Left ventricle myocardium superior (tissue), 1 donor: ENCODE results near the gene FOXL3. TPM values are rescaled to one million over a fixed set of nuclear protein-coding genes. Genes with fewer than 3 reads are reported as not detected.
"Not testable (repeated sequence)": the region's sequence is repeated elsewhere in the genome, so short reads cannot be mapped to it uniquely, and the experiment has no call there.

Experiments
- ATAC-seq: fragments of 200-7000 bp; cut with Tn5 transposase; one replicate; pipeline ENCODE4 v1.9.1; 2020; ENCODE audit warnings: mild to moderate bottlenecking, moderate library complexity
- DNase-seq: peaks from one replicate; pipeline ENCODE4 v3.0.0-alpha.2; 2020
- intact Hi-C: fragments of 100-400 bp; cut with micrococcal nuclease; formaldehyde crosslinking; loops from one replicate; pipeline ENCODE4 v1.11.0; 2022
- total RNA-seq: library from RNA; stranded (reverse); fragmentation: NEBNext Ultra II Directional; extraction: Animal tissue kit (Norgen Biotek cat#: 25700); gene quantifications from one replicate; pipeline ENCODE4 v1.2.1, GENCODE V29; 2021
- donor health status: DM: no; HTN: yes; CAD: no; lungs with severe emphysema.

FOXL3 gene
- total RNA-seq, 1 donor from 2014 or later = not detected

DNA sequence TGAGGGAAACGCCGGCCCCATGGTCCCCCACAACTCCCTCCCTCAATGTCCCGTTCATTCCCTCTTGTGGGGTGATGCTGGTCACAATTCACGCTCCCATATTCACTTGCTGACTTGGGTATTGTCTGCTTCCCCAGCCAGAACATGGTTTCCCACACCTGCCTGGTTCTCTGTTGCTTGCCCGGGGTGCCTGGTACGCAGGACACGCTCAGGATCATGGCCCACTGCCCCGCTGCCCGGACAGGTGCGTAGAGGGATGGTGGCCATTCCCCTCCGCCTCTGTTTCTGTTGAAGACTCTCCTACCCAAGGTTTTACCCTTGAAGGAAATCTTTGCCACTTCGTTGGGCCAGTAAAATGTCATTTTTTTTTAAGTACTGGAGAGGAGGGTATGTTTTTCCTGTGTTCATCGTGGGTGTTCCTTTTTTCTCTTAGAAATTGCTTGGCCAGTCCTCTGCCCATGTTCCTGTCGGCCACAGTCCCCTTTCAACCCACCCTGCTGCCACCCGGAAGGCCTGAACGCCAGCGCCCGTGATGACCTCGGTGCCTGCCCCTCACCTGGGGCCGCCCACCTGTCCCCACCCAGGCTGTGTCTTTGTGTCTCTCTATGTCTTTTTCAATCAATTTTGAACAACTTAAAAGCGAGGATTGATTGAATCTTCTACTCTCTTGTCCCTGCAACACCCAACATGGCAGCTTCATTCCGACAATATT lies 38.2 kb downstream of the FOXL3 start:
- intact Hi-C loops = loop anchor here (10.0 kb wide), 1 partner anchor 447 kb away; no protein-coding TSS in a partner anchor
- ATAC-seq (no peak), DNase-seq (no peak)

DNA sequence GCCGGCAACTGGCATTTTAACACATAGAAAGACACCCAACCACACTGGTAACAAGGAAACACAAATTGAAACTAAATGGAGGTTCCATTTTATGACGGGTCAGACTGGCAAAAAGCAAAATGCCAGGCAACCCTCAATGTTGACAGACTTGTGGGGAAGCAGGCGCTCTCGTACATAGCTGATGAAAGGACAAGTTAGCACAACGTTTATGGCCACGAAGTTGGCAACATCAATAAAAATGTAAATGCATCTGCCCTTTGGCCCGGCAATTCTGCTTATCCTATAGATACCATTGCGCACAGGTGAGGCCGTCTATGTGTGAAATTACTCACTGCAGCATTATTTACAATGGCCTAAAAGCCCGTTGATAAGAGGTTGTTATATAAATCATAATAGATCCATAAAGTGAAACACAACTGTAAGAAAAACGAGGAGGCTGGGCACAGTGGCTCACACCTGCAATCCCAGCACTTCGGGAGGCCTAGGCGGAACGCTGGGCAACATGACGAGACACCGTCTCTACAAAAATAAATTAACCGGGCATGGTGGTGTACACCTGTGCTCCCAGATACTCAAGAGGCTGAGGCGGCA lies 39.8 kb downstream of the FOXL3 start:
- intact Hi-C loops = loop anchor here (10.0 kb wide), 1 partner anchor 445 kb away; no protein-coding TSS in a partner anchor
- DNase-seq (peak; percentile 14), ATAC-seq (no peak)

DNA sequence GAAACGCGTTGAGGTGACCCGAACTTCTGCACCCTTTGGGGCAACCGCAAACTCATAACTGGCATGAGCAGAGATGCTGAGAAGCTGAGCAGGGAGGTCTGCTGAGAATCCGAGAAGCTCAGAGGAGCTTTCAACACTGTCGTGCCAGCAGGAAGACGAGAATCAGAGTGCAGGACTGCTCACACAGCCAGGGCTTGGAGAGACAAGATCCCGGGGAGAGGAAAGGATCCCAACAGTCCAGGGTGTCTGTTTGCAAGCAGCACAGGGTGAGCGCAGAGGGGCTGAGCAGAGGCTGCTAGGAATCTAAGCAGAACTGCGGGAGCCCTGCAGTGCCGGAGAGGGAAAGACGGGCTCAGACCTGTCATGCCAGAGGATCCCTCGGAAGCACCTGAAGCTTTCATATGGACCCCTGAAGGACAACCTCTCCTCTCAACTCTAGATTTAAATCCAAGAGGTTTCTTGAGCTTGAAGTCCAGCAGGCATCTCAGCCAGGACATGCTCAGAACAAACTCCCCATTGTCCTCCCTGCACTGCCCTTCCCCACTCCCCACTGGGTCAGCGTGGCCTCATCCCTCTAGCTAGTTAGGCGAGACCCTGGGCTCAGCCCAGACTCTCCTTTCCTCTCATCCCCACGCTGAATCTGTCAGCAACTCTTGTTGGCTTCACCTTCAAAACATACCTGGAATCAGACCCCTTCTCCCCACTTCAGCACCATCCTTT lies 40.7 kb downstream of the FOXL3 start:
- ATAC-seq (no peak), DNase-seq (peak; percentile 15)
- intact Hi-C loops = no loop called here

DNA sequence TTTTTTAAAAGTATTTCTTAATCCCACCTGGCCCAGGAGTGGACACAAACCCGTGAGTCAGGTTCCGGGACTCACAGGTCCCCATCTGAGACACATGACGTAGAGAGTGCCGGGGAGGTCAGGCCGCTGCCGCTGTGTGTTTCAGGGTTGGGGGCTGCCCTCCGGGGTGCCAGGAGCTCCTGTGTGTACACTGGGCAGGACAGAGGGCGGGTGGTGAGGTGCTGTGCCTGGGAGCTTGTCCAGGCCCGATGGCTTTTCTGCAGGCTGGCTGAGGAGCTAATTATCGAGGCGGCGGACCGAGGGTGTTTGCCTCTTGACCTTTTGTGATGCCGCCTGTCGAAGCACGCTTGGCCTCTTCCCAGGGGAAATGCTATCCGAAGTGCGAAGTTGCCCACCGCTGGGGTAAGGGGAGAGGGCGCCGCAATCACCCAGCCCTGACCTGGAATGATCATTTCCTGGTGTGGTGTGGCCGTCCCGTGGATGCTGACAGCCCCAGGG lies 42.1 kb downstream of the FOXL3 start:
- DNase-seq (peak; percentile 34), ATAC-seq (no peak)
- intact Hi-C loops = no loop called here

DNA sequence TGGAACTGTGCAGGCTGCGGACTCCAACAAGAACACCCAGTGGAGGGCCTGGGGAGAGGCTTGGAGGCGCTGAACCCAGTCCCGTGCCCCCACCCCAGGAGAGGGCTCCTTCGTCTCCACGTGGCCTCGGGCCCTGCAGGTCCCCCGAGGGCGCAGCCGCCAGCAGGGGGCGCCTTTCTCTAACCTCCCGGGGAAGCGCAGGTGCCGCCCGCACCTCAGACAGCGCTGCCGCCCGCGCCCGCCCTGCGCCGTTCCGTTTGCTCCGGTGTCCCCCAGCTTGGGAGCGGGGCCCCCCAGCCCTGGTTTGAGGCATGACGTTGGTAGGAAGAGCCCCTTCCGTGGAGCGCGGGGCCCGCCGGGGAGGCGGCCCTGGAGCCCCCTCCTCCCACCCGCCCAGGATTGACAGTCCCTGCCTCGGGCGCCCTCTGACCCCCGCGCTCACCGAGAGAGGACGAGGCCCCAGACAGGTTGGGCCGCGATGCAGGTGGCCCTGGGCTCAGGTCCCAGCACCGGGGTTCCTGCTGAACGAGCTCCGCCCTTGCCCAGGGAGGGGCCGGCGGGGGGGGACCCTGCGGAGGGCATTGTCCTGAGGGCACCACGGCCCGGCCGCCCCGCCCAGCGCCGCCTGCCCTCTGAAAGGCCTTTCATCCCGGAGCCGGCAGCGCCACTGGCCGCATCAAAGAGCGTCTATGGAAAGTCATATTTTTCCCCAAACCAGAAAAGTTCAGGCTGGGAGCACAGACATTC lies 42.8 kb downstream of the FOXL3 start:
- ATAC-seq (peak; percentile 96), DNase-seq (peak; percentile 93)
- intact Hi-C loops = no loop called here

DNA sequence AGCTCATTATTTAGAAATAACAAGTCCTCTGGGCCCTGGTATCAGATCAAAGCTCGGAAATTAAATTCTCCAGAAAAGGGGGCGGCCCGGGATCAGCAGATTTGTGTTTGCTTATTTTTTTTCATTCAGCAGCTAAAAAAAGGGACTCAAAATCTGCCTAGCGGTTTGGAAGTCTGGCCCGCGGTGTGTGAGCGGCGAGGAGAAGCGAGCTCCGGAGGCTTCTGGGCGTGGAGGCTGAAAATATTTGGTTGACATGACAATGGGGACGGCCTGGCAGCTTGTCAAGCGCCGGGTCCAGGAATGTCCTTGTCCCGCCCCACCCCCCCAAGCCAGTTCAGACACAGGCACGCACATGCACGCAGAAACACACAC lies 43.4 kb downstream of the FOXL3 start:
- peak; percentile 91 for ATAC-seq
- DNase-seq = peak; percentile 90
- intact Hi-C loops = no loop called here

DNA sequence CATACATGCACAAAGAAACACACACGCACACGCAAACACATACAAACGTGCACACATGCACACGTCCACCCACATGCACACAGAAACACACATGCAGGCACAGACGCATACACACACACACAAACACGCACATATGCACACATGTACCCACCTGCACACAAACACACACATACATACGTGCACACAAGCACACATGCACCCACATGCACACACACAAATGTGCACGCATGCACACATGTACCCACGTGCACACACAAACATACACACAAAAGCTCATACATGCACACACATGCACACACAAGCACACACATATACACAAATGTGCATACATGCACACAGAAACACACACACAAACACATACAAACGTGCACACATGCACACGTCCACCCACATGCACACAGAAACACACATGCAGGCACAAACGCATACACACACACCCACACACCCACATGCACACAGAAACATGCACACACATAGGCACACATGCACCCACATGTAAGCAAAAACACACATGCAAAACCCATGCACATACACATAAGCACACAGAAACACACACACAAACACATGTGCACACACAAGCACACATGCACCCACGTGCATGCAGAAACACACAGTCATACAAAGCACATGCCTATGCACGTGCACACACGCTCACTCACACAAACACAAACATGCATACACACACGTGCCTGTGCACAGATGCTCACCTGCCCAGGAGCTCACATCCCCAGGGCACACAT lies 44.8 kb downstream of the FOXL3 start:
- intact Hi-C loops = no loop called here
- no peak for ATAC-seq
- DNase-seq = no peak

DNA sequence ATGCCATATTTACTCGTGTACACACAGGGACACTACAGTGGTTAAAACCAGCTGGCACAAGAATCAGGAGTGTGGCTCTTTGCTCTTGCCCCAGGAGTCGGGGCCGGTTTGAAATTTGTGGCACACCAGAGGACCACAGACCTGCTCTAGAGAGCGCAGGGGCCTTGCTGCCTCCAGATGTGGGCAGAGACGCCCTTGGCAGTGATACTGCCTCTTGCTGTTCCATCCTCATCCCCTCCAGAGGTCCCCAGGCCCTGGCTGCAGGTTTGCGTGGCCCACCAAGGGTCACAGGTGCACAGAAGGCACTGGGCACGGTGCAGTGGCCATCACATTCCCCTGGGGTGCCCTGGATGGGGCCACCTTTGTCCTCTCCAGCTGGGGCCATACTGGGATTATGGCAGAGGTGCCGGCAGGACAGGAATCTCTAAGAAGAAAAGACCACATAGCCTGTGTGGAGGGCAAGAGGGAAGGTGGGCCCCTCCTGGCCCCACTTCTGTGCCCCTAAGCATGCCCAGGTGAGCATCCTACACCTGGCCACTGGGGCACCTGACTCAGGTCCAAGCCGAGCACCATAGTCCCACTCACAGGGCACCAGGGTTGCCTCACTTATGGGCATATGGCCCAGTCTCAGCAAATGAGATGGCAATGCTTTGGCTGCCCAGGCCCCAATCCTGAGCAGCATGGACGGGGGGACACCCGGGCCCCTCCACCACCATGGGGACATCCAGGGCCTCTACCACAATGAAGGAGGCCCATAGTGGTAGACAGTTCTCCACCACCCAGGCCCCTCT lies 45.6 kb downstream of the FOXL3 start:
- intact Hi-C loops = no loop called here
- ATAC-seq (no peak), DNase-seq (peak; percentile 19)

DNA sequence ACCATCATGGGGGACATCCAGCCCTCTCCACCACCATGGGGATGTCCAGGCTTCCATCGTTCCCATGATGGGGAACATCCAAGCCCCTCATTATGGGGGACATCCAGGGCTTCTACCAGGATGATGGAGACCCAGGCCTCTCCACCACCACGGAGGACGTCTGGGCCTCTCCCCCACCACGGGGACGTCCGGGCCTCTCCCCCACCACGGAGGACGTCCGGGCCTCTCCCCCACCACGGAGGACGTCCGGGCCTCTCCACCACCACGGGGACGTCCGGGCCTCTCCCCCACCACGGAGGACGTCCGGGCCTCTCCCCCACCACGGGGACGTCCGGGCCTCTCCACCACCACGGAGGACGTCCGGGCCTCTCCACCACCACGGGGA lies 46.2 kb downstream of the FOXL3 start:
- DNase-seq, ATAC-seq, intact Hi-C loops: not testable (repeated sequence)

DNA sequence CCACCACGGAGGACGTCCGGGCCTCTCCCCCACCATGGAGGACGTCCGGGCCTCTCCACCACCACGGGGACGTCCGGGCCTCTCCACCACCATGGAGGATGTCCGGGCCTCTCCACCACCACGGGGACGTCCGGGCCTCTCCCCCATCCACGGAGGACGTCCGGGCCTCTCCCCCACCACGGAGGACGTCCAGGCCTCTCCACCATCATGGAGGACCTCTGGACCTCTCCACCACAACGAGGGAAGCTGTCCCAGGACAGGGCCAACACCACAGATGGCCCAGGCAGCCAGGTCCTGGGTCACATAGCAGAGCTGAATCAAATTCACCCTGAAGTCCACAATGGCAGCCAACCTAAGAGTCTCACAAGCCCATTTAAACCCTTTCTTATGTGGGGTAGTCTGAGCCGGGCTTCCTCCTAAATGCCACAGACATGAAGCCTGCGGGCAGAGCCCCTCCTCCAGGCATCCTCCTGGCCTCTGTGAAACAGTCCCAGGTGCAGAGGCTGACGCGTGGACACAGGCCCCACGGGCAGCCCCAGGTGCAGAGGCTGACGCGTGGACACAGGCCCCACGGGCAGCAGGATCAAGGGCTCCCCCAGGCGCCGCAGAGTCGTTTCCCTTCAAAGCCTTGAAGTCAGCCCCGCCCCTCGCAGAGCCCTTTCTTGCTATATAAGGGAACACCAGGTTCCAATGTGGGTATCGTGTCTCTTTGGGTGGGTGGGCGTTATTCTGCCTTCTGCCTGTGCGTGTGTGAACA lies 47.0 kb downstream of the FOXL3 start:
- intact Hi-C loops = no loop called here
- peak; percentile 19 for DNase-seq
- no peak for ATAC-seq

DNA sequence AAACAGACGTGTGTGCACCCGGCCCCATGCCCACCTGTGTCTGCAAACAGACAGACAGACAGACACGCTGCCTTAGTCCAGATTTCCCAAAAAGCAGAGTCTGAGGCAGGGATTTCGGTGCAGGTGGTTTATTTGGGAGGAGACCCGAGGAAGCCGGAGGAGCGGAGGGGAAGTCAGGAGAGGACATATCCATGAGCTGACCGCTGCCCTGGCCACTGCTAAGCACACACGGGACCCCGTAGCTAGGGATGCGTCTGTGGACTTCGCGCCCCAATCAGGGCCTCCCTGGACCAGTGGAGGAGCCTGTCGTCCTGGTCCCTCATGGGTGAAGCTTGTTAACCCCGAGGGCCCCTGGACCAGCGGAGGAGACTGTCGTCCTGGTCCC lies 47.6 kb downstream of the FOXL3 start:
- intact Hi-C loops = no loop called here
- DNase-seq (peak; percentile 7), ATAC-seq (no peak)

DNA sequence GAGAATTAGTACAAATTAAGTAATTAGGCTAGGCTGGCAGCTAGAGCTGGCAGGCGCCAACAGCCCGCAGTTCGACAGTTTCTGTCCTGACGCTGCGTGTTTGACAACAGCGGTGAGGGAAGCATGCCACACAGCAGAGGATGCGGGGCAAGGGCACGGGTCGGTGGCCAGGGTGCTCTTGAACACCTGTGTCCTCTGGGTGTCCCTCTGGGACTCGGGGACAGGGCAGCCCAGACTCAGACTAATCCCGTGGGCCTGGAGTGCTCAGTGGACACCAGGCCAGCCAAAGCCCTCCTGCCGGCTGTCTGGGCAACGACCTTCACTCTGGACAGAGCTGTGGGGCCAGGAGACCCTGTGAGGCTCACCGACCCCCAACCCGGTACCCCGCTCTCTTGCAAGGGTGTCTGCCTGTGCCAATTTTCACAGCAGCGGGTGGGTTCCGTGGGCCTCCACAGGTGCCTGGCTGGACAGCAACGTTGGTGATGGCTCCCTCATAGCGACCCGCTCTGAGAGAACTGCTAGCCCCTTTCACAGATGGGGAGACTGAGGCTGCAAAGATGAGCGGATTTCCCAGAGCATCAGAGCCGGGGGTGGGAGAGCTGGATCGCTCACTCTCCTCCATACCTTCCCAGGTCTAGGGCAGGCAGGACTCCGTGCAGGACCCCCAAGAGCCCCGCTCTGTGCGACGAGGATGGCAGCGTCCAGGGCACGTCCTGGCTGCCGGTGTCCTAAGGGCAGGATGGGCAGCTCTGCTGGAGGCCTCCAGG lies 48.5 kb downstream of the FOXL3 start:
- peak; percentile 23 for DNase-seq
- ATAC-seq = no peak
- intact Hi-C loops = no loop called here

DNA sequence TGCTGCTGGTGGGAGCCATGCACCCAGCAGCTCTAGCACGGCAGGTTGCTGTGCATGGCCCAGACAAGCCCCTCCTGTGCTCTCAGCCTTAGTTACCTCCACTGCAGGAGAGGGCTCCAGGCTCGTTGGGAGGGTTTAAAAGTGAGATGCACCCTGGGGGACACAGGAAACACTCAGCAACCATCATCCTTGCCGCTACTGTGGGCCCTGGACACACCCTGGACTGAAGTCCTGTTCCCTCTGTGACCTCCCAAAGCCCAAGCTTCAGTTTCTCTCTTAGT lies 49.0 kb downstream of the FOXL3 start:
- no peak for DNase-seq
- ATAC-seq = no peak
- intact Hi-C loops = no loop called here

DNA sequence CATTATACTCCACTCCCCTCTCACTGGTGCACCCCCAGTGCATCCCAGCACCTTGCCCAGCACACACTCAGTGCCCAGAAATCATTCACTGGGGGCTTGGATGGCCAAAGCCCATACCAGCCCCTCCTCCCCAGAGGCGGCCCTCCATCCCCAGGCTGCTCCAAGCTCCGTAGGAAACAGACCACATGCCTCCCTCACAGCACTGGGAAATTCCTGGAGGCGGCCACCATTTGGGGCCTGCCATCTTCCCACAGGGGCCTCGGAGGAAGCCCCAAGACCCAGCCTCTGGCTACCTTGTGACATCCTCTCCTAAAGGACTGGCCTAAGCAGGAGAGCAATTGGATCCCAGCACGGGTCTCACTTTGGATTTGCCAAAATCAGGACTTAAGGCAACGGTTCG lies 49.7 kb downstream of the FOXL3 start:
- DNase-seq (no peak), ATAC-seq (no peak)
- intact Hi-C loops = no loop called here

DNA sequence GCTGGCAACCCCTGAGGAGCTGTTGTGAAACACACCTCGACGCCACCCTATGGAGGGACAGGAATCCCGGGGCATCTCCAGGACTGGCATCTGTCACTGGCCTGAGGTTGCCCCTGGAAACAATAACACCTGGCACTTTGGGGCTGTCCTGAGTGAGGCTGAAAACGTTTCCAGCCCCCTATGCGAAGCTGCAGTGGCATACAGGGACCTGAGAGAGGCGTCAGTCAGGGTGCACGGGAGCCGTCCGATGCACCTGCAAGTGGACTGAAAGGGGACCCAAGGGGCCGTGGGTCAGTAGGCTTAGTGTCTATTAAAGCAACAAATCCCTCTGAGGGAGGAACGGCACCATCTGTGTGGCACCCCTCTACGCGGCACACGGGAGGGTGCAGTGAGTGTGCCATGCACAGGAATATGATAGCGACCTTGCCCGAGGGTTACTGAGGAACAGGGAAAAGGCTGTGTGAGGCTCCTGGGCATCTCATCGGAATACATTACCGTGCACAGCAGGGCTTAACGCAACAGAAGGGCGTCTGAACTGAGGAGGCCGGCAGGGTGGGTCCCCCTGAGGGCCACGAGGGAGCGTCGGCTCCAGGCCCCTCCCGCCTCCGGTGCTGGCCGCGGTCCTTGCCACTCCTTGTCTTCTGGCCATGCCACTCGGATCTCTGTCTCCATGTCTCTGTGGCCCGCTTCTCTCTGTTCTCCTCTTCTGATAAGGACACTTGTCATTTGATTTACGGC lies 50.4 kb downstream of the FOXL3 start:
- ATAC-seq = no peak
- DNase-seq = peak; percentile 25
- intact Hi-C loops = no loop called here
